LNCaP clone FGC (cell line): ENCODE results near the gene MAN1A2.

Experiments used
- DNase-seq: peaks from one replicate; pipeline ENCODE4 v3.0.0-alpha.2; 2011; ENCODE audit warnings: low read depth
- H3K4me3 ChIP-seq: 2 replicates; pipeline ENCODE4 v1.5.1; 2011; ENCODE audit warnings: mild to moderate bottlenecking, low read depth, low read length, control low read depth
- TF ChIP-seq, protein P1 (sequence below): IDR thresholded peaks from 2 replicates; pipeline ENCODE4 v1.5.1; 2012; ENCODE audit warnings: mild to moderate bottlenecking; ENCODE audit not compliant: control insufficient read depth, insufficient read depth; ENCODE audit errors: extremely low read depth

The MAN1A2 gene

DNA sequence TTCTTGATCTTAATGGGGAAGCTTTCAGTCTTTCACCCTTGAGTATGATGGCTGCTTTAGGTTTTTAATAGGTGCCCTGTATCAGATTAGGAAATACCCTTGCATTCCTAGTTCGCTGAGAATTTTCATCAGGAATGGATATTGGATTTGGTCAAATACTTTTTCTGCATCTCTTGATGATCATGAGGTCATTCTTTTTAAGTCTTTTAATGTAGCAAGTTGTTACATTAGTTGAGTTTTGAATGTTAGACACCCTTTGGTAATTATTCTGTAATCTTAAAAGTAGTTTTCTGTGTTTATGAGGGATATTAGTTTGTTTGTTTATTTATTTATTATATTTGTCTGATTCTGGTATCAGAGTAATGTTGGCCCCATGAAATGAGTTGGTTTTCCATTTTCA is 22.5 kb downstream of the MAN1A2 start:
- no peak for DNase-seq
- H3K4me3 ChIP-seq, result no peak overlapping the region
- TF ChIP-seq, protein P1, sequence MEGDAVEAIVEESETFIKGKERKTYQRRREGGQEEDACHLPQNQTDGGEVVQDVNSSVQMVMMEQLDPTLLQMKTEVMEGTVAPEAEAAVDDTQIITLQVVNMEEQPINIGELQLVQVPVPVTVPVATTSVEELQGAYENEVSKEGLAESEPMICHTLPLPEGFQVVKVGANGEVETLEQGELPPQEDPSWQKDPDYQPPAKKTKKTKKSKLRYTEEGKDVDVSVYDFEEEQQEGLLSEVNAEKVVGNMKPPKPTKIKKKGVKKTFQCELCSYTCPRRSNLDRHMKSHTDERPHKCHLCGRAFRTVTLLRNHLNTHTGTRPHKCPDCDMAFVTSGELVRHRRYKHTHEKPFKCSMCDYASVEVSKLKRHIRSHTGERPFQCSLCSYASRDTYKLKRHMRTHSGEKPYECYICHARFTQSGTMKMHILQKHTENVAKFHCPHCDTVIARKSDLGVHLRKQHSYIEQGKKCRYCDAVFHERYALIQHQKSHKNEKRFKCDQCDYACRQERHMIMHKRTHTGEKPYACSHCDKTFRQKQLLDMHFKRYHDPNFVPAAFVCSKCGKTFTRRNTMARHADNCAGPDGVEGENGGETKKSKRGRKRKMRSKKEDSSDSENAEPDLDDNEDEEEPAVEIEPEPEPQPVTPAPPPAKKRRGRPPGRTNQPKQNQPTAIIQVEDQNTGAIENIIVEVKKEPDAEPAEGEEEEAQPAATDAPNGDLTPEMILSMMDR, result no peak

DNA sequence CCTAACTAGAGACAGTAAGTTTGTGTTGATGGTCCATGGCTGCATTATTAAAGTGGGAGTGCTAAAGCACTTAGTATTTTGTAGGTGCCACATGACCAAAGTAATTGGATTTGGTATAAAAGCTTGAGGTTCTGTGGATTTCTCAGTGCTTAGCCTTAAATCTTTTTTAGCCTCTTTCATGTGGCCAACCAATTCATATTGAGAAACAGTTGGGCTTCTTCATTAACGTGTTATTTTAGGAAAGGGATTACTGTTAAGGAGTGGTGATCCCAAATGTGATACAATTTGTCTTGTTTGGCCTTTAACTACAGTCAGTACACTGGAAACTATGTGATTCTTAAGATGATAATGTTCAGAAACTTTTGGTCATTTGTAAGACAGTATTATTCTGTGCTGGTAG is 25.5 kb downstream of the MAN1A2 start:
- DNase-seq, result no peak
- TF ChIP-seq, protein P1, result no peak
- H3K4me3 ChIP-seq, result no peak overlapping the region

DNA sequence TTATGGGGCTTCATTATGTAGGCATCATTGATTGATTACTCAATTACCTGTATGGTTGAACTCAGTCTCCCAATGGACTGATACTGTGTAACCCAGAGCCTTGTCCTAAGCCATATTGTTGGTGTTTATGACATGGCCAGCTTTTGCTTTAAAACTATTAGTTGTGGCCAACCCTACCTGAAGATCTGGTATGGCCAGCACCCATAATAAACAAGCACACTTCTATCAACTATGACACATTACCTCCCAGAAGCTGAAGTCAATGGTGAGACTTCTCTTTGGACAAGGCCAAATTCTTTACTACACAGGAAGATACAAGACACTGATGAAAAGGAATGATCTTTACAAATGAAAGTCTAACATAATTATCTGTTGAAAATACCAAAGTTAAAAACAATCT is 28.8 kb downstream of the MAN1A2 start:
- TF ChIP-seq, protein P1, result no peak
- no peak for DNase-seq
- H3K4me3 ChIP-seq, result no peak overlapping the region

GRCh38 chr1:117396636-117397035 is 29.4 kb downstream of the MAN1A2 start:
- no peak overlapping the region for H3K4me3 ChIP-seq
- no peak for DNase-seq
- TF ChIP-seq, protein P1, result no peak

- DNase-seq, result no peak
- no peak overlapping the region for H3K4me3 ChIP-seq
- TF ChIP-seq, protein P1, result no peak
These were observed 31.7 kb downstream of the MAN1A2 start for GRCh38 chr1:117398957-117399356.

GRCh38 chr1:117401761-117402160 is 34.5 kb downstream of the MAN1A2 start:
- H3K4me3 ChIP-seq, result no peak overlapping the region
- TF ChIP-seq, protein P1, result no peak
- DNase-seq, result no peak

GRCh38 chr1:117403597-117403996 is 36.3 kb downstream of the MAN1A2 start:
- DNase-seq, result no peak
- H3K4me3 ChIP-seq, result no peak overlapping the region
- TF ChIP-seq, protein P1, result no peak
